CD4-positive, alpha-beta memory T cell (primary cell): ENCODE data around the gene ALDH3B1. TPM values are rescaled to one million over a fixed set of nuclear protein-coding genes. Genes with fewer than 3 reads are reported as not detected.

Experiments used
- CTCF ChIA-PET: fragments of 350-600 bp; sonication (Branson Sonifier 250); formaldehyde crosslinking; loops from one replicate; lab custom pipeline; 2021; ENCODE audit warnings: inconsistent platforms; ENCODE audit not compliant: partially characterized antibody; lab: Charles Lee
- POLR2A ChIA-PET: fragments of 350-600 bp; sonication (Branson Sonifier 250); formaldehyde crosslinking; loops from one replicate; lab custom pipeline; 2021; ENCODE audit not compliant: partially characterized antibody; lab: Charles Lee
- DNase-seq, 5 donors: peaks; one replicate each; pipeline versions ENCODE4 v3.0.0 to v3.0.0-alpha.2; 2020 to 2022; ENCODE audit warnings: mixed read lengths in 1 of 5
- H3K27ac ChIP-seq: one replicate; pipeline ENCODE4 v1.7.0; 2013; ENCODE audit warnings: low read depth, low read length
- H3K27me3 ChIP-seq: 2 replicates; pipeline ENCODE4 v1.7.0; 2013; ENCODE audit warnings: mild to moderate bottlenecking, low read length, moderate library complexity; ENCODE audit not compliant: insufficient read depth
- H3K36me3 ChIP-seq: 2 replicates; pipeline ENCODE4 v1.7.0; 2013; ENCODE audit warnings: mild to moderate bottlenecking, low read length, moderate library complexity; ENCODE audit not compliant: insufficient read depth
- H3K4me1 ChIP-seq: 2 replicates; pipeline ENCODE4 v1.7.0; 2013; ENCODE audit warnings: mild to moderate bottlenecking, low read length, moderate library complexity; ENCODE audit not compliant: insufficient read depth
- H3K4me3 ChIP-seq, 2 donors: one replicate each; pipeline ENCODE4 v1.7.0; 2013; ENCODE audit warnings: low read length in 2 of 2, mild to moderate bottlenecking in 1 of 2
- H3K9me3 ChIP-seq, 2 donors: one replicate each; pipeline ENCODE4 v1.7.0; 2013; ENCODE audit warnings: low read length in 2 of 2, control low read depth in 1 of 2; ENCODE audit not compliant: control insufficient read depth in 1 of 2
- H3K27ac Mint-ChIP-seq, 7 donors: one replicate each; pipeline ENCODE4 v1.8.0; 2020 to 2021; ENCODE audit warnings: mixed read lengths in 7 of 7, mild to moderate bottlenecking in 6 of 7, inconsistent platforms in 3 of 7, moderate library complexity in 3 of 7
- H3K27me3 Mint-ChIP-seq, 2 donors: one replicate each; pipeline ENCODE4 v1.8.0; 2020 to 2021; ENCODE audit warnings: mixed read lengths in 2 of 2
- H3K36me3 Mint-ChIP-seq, 2 donors: one replicate each; pipeline ENCODE4 v1.8.0; 2020 to 2021; ENCODE audit warnings: mixed read lengths in 2 of 2, inconsistent platforms in 1 of 2, mild to moderate bottlenecking in 1 of 2
- H3K4me1 Mint-ChIP-seq, 4 donors: one replicate each; pipeline ENCODE4 v1.8.0; 2020 to 2021; ENCODE audit warnings: mixed read lengths in 4 of 4, mild to moderate bottlenecking in 1 of 4
- H3K4me3 Mint-ChIP-seq, 8 donors: one replicate each; pipeline ENCODE4 v1.8.0; 2020 to 2021; ENCODE audit warnings: mixed read lengths in 8 of 8, mild to moderate bottlenecking in 7 of 8, moderate library complexity in 6 of 8, inconsistent platforms in 3 of 8
- H3K9me3 Mint-ChIP-seq, 8 donors: one replicate each; pipeline ENCODE4 v1.8.0; 2020 to 2021; ENCODE audit warnings: mixed read lengths in 8 of 8, mild to moderate bottlenecking in 5 of 8, inconsistent platforms in 3 of 8, moderate library complexity in 1 of 8
- intact Hi-C: fragments of 100-400 bp; cut with micrococcal nuclease; formaldehyde crosslinking; loops from one replicate; pipeline ENCODE4 v1.15.1; 2023
- polyA plus RNA-seq, 2 donors: library from polyadenylated mRNA; unstranded; fragments of 300-500 nt; fragmentation: Illumina TruSeq; gene quantifications; one replicate each; pipeline ENCODE4 v1.2.3, GENCODE V29; 2021
- total RNA-seq, 2 experiments: library from RNA; stranded (reverse); gene quantifications; one replicate each; pipeline ENCODE4 v1.2.3, GENCODE V29; 2021

ALDH3B1 gene
- total and polyA plus RNA-seq, 4 experiments from 2014 or later = 0.72 to 1.0 TPM; not detected in 2

- no peaks in the 10 kb centered on the region for H3K4me1 ChIP-seq
- intact Hi-C loops = no loop called here
- H3K4me3 ChIP-seq = no peak overlapping the region
- Mint-ChIP-seq H3K4me3 (no peak overlapping the region), H3K4me1 (no peaks in the 10 kb centered on the region), H3K9me3 (peaks cover 0 to 7% (median under 1%) of the 10 kb centered on the region in 8 donors), H3K27me3 (no peaks in the 10 kb centered on the region), H3K36me3 (peaks cover 0 to 4% of the 10 kb centered on the region in 2 donors), H3K27ac (no peak overlapping the region)
- CTCF ChIA-PET = no interaction called here
- H3K27me3 ChIP-seq = no peaks in the 10 kb centered on the region
- DNase-seq = no peak
- H3K9me3 ChIP-seq = no peaks in the 10 kb centered on the region
- no peak overlapping the region for H3K27ac ChIP-seq
- H3K36me3 ChIP-seq = no peaks in the 10 kb centered on the region
- POLR2A ChIA-PET = no interaction called here
These were observed 11.2 kb downstream of the ALDH3B1 start for GRCh38 chr11:68021167-68021787.

GRCh38 chr11:68022531-68022930 lies 12.4 kb downstream of the ALDH3B1 start:
- no peaks in the 10 kb centered on the region for H3K36me3 ChIP-seq
- ChIA-PET CTCF (no interaction called here), POLR2A (no interaction called here)
- intact Hi-C loops = no loop called here
- Mint-ChIP-seq H3K4me3 (no peak overlapping the region), H3K4me1 (no peaks in the 10 kb centered on the region), H3K27ac (no peak overlapping the region), H3K36me3 (peaks cover 0 to 4% of the 10 kb centered on the region in 2 donors), H3K9me3 (peaks cover 0 to 7% (median under 1%) of the 10 kb centered on the region in 8 donors), H3K27me3 (no peaks in the 10 kb centered on the region)
- no peak overlapping the region for H3K27ac ChIP-seq
- H3K4me3 ChIP-seq = no peak overlapping the region
- DNase-seq = no peak
- no peaks in the 10 kb centered on the region for H3K4me1 ChIP-seq
- H3K9me3 ChIP-seq = no peaks in the 10 kb centered on the region
- H3K27me3 ChIP-seq = no peaks in the 10 kb centered on the region

- peaks cover 0 to 4% of the 10 kb centered on the region in 2 donors for H3K36me3 Mint-ChIP-seq
- POLR2A ChIA-PET = interaction anchor here (0.8 kb wide), 1 partner anchor 13 kb away, joined by 3 read pairs; no protein-coding TSS in a partner anchor
- intact Hi-C loops = no loop called here
- no peak overlapping the region for H3K27ac Mint-ChIP-seq
- peaks cover 0 to 7% (median under 1%) of the 10 kb centered on the region in 8 donors for H3K9me3 Mint-ChIP-seq
- Histone ChIP-seq H3K4me3 (no peak overlapping the region), H3K9me3 (no peaks in the 10 kb centered on the region), H3K27ac (no peak overlapping the region), H3K4me1 (peaks cover 1% of the 10 kb centered on the region), H3K27me3 (no peaks in the 10 kb centered on the region), H3K36me3 (no peaks in the 10 kb centered on the region)
- peaks cover 0 to 2% of the 10 kb centered on the region in 2 donors for H3K27me3 Mint-ChIP-seq
- peaks cover 0 to 4% (median 2%) of the 10 kb centered on the region in 4 donors for H3K4me1 Mint-ChIP-seq
- CTCF ChIA-PET = no interaction called here
- no peak for DNase-seq
- no peak overlapping the region for H3K4me3 Mint-ChIP-seq
These were observed 14.4 kb downstream of the ALDH3B1 start for GRCh38 chr11:68024508-68024907.

GRCh38 chr11:68025047-68025446 lies 14.9 kb downstream of the ALDH3B1 start:
- intact Hi-C loops = no loop called here
- Mint-ChIP-seq H3K36me3 (peaks cover 0 to 4% of the 10 kb centered on the region in 2 donors), H3K4me1 (peaks cover under 1 to 5% (median 3%) of the 10 kb centered on the region in 4 donors), H3K4me3 (no peak overlapping the region), H3K27ac (peak overlapping the region in 1 of 7 donors; percentile 70), H3K27me3 (peaks cover 0 to 2% of the 10 kb centered on the region in 2 donors), H3K9me3 (peaks cover 0 to 7% (median under 1%) of the 10 kb centered on the region in 8 donors)
- Histone ChIP-seq H3K27me3 (no peaks in the 10 kb centered on the region), H3K9me3 (no peaks in the 10 kb centered on the region), H3K4me1 (peaks cover 5% of the 10 kb centered on the region), H3K4me3 (no peak overlapping the region), H3K27ac (no peak overlapping the region), H3K36me3 (no peaks in the 10 kb centered on the region)
- ChIA-PET CTCF (no interaction called here), POLR2A (no interaction called here)
- peak in 1 of 5 donors; percentile 39 for DNase-seq

- POLR2A ChIA-PET = interaction anchor here (0.6 kb wide), 1 partner anchor 13 kb away, joined by 3 read pairs; the partner anchor contains the start of gene TCIRG1
- Histone ChIP-seq H3K27me3 (no peaks in the 10 kb centered on the region), H3K4me3 (no peak overlapping the region), H3K9me3 (no peaks in the 10 kb centered on the region), H3K27ac (no peak overlapping the region), H3K4me1 (peaks cover 11% of the 10 kb centered on the region), H3K36me3 (no peaks in the 10 kb centered on the region)
- Mint-ChIP-seq H3K4me3 (no peak overlapping the region), H3K9me3 (peaks cover 0 to 7% (median under 1%) of the 10 kb centered on the region in 8 donors), H3K27ac (no peak overlapping the region), H3K4me1 (peaks cover 6 to 20% (median 12%) of the 10 kb centered on the region in 4 donors), H3K36me3 (peaks cover 4 to 11% of the 10 kb centered on the region in 2 donors), H3K27me3 (peaks cover 0 to 5% of the 10 kb centered on the region in 2 donors)
- DNase-seq = no peak
- intact Hi-C loops = no loop called here
- CTCF ChIA-PET = interaction anchor here (1.0 kb wide), 1 partner anchor 11 kb away, joined by 3 read pairs; no protein-coding TSS in a partner anchor
These were observed 16.4 kb downstream of the ALDH3B1 start for GRCh38 chr11:68026391-68027105.

GRCh38 chr11:68027667-68028066 lies 17.5 kb downstream of the ALDH3B1 start:
- ChIA-PET POLR2A (interaction anchor here (0.6 kb wide), 1 partner anchor 11 kb away, joined by 3 read pairs; the partner anchor contains the start of gene TCIRG1), CTCF (interaction anchor here (1.0 kb wide), 1 partner anchor 10 kb away, joined by 3 read pairs; no protein-coding TSS in a partner anchor)

More at GRCh38 chr11:68027667-68028066, 17.5 kb downstream of the ALDH3B1 start:
- Mint-ChIP-seq H3K36me3 (peaks cover 4 to 11% of the 10 kb centered on the region in 2 donors), H3K4me1 (peaks cover 10 to 25% (median 16%) of the 10 kb centered on the region in 4 donors), H3K9me3 (peaks cover 0 to 7% (median under 1%) of the 10 kb centered on the region in 8 donors), H3K27me3 (peaks cover 0 to 5% of the 10 kb centered on the region in 2 donors), H3K4me3 (no peak overlapping the region), H3K27ac (no peak overlapping the region)
- DNase-seq = peak in 1 of 5 donors; percentile 10
- Histone ChIP-seq H3K9me3 (no peaks in the 10 kb centered on the region), H3K27ac (no peak overlapping the region), H3K36me3 (peaks cover 1% of the 10 kb centered on the region), H3K4me1 (peaks cover 20% of the 10 kb centered on the region), H3K4me3 (no peak overlapping the region), H3K27me3 (no peaks in the 10 kb centered on the region)
- intact Hi-C loops = no loop called here
